Measurements from ENCODE around the gene TCF21.
"Not testable (repeated sequence)": the region's sequence is repeated elsewhere in the genome, so short reads cannot be mapped to it uniquely, and the experiment has no call there.

Gene TCF21

DNA sequence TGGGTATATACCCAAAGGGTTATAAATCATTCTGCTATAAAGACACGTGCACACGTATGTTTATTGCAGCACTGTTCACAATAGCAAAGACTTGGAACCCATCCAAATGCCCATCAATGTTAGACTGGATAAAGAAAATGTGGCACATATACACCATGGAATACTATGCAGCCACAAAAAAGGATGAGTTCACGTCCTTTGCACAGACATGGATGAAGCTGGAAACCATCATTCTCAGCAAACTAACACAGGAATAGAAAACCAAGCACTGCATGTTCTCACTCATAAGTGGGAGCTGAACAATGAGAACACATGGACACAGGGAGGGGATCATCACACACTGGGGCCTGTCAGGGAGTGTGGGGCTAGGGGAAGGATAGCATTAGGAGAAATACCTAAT, 47.4 kb downstream of the TCF21 start:
- not testable (repeated sequence) for DNase-seq

DNA sequence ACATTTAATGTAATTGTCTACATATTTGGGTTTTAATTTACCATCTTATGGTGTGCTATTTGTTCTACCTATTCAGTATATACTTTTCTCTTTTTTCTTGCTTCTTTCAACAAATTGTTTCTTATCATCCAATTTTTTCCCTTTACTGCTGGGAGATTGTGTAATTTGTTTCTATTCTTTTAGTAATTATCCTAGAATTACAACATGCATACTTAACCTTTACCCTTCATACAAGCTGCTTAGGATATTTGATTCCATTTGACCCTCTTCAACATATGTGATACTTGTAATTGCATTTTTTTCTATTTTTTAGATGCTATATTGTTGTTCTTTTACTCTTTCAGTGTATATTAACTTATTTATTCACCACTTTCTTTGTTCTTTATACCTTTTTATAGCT, 49.0 kb downstream of the TCF21 start:
- DNase-seq = no peak

DNA sequence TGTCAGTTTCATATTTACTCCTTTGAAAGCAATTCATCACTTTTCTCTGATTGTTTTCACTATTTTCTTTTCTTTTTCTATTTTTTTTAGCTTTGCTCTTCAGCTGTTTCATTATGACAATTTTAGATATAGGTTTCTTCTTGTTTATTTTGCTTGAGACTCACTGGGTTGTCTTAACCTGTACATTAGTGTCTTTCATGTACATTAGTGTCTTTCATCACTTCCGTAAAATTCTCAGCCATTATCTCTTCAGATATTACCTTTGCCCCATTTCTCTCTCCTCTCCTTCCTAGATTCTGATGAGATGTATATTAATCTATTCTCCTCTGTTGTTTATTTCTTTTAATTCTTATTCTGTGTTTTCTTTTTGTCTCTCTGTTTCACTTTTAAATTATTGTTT, 49.6 kb downstream of the TCF21 start:
- DNase-seq = no peak

DNA sequence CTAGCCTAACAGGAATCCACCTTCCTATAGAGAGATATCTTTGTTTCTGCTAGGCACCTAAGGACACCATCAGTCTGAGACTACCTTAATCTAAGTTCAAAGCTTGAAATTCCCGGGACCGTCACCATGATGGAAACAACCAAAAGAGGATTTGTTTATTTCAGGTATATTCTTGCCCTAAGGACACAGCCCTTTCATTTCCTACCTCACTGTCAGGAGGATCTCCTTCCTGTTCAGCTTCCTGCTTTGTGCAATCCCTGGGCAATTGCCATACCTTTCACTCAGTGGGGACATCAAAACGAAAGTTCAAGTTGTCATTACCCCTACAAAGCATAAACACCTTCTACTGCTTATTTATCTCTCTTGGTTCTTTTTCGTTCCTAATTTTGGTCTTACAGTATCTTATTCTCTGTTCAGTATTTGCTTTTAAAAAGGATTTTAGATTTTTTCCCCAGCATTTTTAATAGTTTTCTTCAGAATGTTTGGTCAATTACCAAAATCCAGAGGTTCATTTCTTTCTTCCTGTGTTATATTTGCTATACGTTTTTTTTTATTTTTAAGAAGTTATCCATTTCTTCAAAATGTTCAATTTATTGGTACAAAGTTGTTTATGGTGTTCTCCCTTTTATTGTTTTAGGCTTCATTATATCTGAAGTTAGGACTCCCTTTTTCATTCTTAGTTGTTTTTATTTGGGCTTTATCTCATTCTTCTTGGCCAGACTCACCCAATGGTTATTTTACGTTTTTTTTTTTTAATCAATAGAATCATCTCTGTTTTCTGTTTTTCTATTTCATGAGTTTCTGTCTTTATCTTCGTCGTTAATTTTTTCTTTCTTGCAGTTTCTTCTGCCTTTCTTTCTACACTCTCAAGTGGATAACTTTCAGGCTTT, 51.1 kb downstream of the TCF21 start:
- no peak for DNase-seq
